DND-41 (cell line): ENCODE measurements around the gene GNPTG.

Experiments used
- ATAC-seq: fragments of 200-7000 bp; cut with Tn5 transposase; 3 replicates; pipeline ENCODE4 v1.9.1; 2021; ENCODE audit warnings: low read depth; ENCODE audit not compliant: insufficient read depth
- DNase-seq: peaks from one replicate; pipeline ENCODE4 v3.0.0-alpha.2; 2020
- H2AFZ ChIP-seq: 2 replicates; pipeline ENCODE4 v1.6.0; 2012; ENCODE audit warnings: low read depth, low read length
- H3K27ac ChIP-seq: 2 replicates; pipeline ENCODE4 v1.5.1; 2012; ENCODE audit warnings: low read length, inconsistent platforms
- H3K27me3 ChIP-seq: fragments of 200-600 bp; sonication (generic); 2 replicates; pipeline ENCODE4 v1.6.0; 2012; ENCODE audit warnings: low read length, mild to moderate bottlenecking, inconsistent platforms; ENCODE audit not compliant: insufficient read depth, poor library complexity
- H3K36me3 ChIP-seq: 2 replicates; pipeline ENCODE4 v1.5.1; 2012; ENCODE audit warnings: low read length, inconsistent platforms; ENCODE audit not compliant: insufficient read depth
- H3K4me1 ChIP-seq: 2 replicates; pipeline ENCODE4 v1.5.1; 2012; ENCODE audit warnings: mild to moderate bottlenecking, low read length; ENCODE audit not compliant: insufficient read depth
- H3K4me2 ChIP-seq: 2 replicates; pipeline ENCODE4 v1.6.0; 2012; ENCODE audit warnings: mild to moderate bottlenecking, moderate library complexity, low read length, inconsistent platforms; ENCODE audit not compliant: insufficient read depth
- H3K4me3 ChIP-seq, 2 experiments: fragments of 200-600 bp in 1 of 2; shearing (Covaris generic) in 1 of 2; 2 replicates each; pipeline ENCODE4 v1.5.1; 2012 to 2016; ENCODE audit warnings: inconsistent platforms in 2 of 2, low read length in 2 of 2, mild to moderate bottlenecking in 2 of 2, low read depth in 1 of 2, moderate library complexity in 1 of 2
- H3K79me2 ChIP-seq: 2 replicates; pipeline ENCODE4 v1.6.0; 2012; ENCODE audit warnings: low read length, inconsistent platforms; ENCODE audit not compliant: insufficient read depth
- H3K9ac ChIP-seq: 2 replicates; pipeline ENCODE4 v1.6.0; 2012; ENCODE audit warnings: low read depth, mild to moderate bottlenecking, inconsistent platforms, low read length, moderate library complexity
- H3K9me3 ChIP-seq: 2 replicates; pipeline ENCODE4 v1.5.1; 2012; ENCODE audit warnings: low read length, moderate library complexity, mild to moderate bottlenecking, inconsistent platforms; ENCODE audit not compliant: insufficient read depth, severe bottlenecking
- H4K20me1 ChIP-seq: 2 replicates; pipeline ENCODE4 v1.6.0; 2012; ENCODE audit warnings: low read length; ENCODE audit not compliant: insufficient read depth
- CTCF ChIP-seq: IDR thresholded peaks from 2 replicates; pipeline ENCODE4 v1.5.1; 2012; ENCODE audit warnings: borderline replicate concordance, low read length, moderate library complexity, mild to moderate bottlenecking; ENCODE audit not compliant: poor library complexity, severe bottlenecking; ENCODE audit errors: extremely low read depth
- EZH2 ChIP-seq: IDR thresholded peaks from 3 replicates; pipeline ENCODE4 v1.6.1; 2012; ENCODE audit warnings: borderline replicate concordance, low read depth, mild to moderate bottlenecking, moderate library complexity, low read length, inconsistent platforms; ENCODE audit not compliant: severe bottlenecking

The GNPTG gene

DNA sequence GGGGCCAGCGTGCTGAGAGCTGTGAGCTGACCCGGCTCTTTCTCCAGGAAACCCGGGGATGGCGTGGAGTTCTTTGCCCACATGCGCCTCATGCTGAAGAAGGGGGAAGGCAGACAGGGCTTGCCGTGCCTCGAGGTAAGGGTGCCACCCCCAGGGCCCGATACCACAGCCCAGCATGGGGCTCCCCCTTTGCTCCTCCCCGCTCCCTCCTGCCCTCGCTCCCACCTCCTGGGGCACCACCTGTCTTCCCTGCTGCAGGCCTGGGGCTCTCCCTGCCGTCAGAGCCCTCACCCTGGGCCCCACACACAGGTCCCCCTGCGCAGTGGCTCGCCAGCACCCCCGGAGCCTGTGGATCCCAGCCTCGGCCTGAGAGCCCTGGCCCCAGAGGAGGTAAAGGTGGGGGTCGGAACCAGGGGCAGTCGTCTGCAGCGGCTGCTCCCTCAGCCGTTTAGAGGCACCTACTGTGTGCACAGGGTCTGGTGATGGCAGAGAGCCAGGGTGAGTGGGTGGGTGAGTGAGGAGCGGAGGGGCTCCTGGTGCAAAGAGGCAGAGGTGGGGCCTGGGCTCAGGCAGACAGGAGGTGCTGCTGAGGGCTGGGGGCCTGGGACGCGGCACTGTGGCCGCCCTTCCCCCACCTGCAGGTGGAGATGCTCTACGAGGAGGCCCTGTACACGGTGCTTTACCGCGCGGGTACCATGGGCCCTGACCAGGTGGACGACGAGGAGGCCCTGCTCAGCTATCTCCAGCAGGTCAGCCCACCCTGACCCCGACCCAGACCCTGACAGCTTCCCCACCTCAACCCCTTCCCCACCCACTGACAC is 12.7 kb upstream of the GNPTG start:
- H3K4me3 ChIP-seq, result no peak overlapping the region
- H2AFZ ChIP-seq, result no peak overlapping the region
- H3K36me3 ChIP-seq, result no peaks in the 10 kb centered on the region
- TF ChIP-seq CTCF (no peak), EZH2 (no peak)
- no peaks in the 10 kb centered on the region for H3K9me3 ChIP-seq
- DNase-seq (no peak), ATAC-seq (no peak)
- H3K4me2 ChIP-seq, result no peak overlapping the region
- peaks cover 22% of the 10 kb centered on the region for H3K4me1 ChIP-seq
- H3K9ac ChIP-seq, result no peak overlapping the region
- peaks cover 5% of the 10 kb centered on the region for H3K27me3 ChIP-seq
- no peaks in the 10 kb centered on the region for H3K79me2 ChIP-seq
- no peak overlapping the region for H3K27ac ChIP-seq
- peaks cover 38% of the 10 kb centered on the region for H4K20me1 ChIP-seq

GRCh38 chr16:1340730-1341494 is 10.8 kb upstream of the GNPTG start:
- Histone ChIP-seq H3K4me1 (peaks cover 32% of the 10 kb centered on the region), H3K36me3 (no peaks in the 10 kb centered on the region), H4K20me1 (peaks cover 26% of the 10 kb centered on the region), H3K4me3 (no peak overlapping the region), H3K9me3 (no peaks in the 10 kb centered on the region), H3K4me2 (no peak overlapping the region), H3K9ac (no peak overlapping the region), H3K27me3 (no peaks in the 10 kb centered on the region), H3K79me2 (no peaks in the 10 kb centered on the region), H2AFZ (no peak overlapping the region), H3K27ac (no peak overlapping the region)
- DNase-seq, result no peak
- no peak for ATAC-seq
- no peak for TF ChIP-seq CTCF
- no peak for TF ChIP-seq EZH2

DNA sequence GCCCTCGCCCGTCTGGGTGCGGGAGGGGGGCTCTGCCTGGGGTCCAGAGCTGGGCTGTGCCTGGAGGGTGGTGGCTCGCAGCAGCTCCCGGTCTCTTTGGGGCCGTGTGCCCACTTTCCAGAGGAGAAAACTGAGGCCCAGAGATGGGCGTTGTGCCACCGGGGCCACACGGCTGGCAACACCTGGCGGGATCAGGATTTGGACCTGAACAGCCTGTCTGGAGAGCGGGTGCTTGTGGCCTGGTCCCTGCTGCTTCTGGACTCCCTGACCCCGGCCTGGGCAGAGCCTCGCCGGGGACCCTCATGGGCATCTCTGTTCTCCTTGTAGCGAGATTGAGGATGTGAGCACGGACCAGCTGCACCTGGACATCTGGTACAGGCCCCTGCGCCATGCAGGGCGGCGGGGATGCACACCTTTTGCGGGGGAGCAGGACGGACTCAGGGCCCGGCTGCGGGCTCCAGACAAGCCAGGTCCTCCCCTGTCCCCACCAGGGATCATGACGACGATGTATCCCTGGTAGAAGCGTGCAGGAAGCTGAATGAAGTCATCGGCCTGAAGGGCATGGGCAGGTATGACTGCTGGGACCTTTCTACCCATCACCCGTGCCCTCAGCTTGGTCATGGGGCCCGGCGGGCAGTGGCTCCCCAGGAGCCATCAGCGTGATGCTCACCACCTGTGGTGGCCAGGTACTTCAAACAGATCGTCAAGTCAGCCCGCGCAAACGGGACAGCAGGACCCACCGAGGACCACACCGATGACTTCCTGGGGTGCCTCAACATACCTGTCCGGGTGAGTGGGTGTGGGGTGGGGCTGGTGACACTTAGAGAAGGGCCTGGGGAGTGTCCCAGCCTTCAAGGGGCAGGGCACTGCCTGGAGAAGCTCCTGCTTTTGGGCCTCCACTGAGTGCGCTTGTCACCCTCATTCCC is 10.0 kb upstream of the GNPTG start:
- ATAC-seq (no peak), DNase-seq (no peak)
- TF ChIP-seq EZH2, result no peak
- no peak for TF ChIP-seq CTCF
- peak overlapping the region in 1 of 2 experiments; percentile 37; a peak in 2 of 4 replicates for H3K4me3 ChIP-seq
- peak overlapping the region; percentile 79 for H3K4me2 ChIP-seq
- peak overlapping the region; percentile 65 for H3K27ac ChIP-seq
- H3K9me3 ChIP-seq, result no peaks in the 10 kb centered on the region
- H4K20me1 ChIP-seq, result peaks cover 26% of the 10 kb centered on the region
- H3K36me3 ChIP-seq, result no peaks in the 10 kb centered on the region
- H3K4me1 ChIP-seq, result peaks cover 32% of the 10 kb centered on the region
- no peak overlapping the region for H2AFZ ChIP-seq
- H3K79me2 ChIP-seq, result no peaks in the 10 kb centered on the region
- 0 out of 2 replicates have a peak overlapping the region, but pooled peaks have one; percentile 3 for H3K9ac ChIP-seq
- no peaks in the 10 kb centered on the region for H3K27me3 ChIP-seq
